Cardiac fibroblast (primary cell): ENCODE results near the gene FYB1.

Experiments used
- DNase-seq, 2 donors: peaks; one replicate each; pipeline versions ENCODE4 v3.0.0 to v3.0.0-alpha.2; 2010; ENCODE audit warnings: low read depth in 2 of 2
- H3K4me3 ChIP-seq, 2 donors: replicated peaks in 1 of 2; 1 replicate in 1 of 2; 2 replicates in 1 of 2; pipeline ENCODE4 v1.5.1; 2011; ENCODE audit warnings: low read depth in 2 of 2, low read length in 2 of 2, mild to moderate bottlenecking in 2 of 2, moderate library complexity in 1 of 2
- TF ChIP-seq, protein P1 (sequence below): IDR thresholded peaks from one replicate; pipeline ENCODE4 v1.5.1; 2011; ENCODE audit warnings: low read depth, mild to moderate bottlenecking, low read length, inconsistent platforms

Gene FYB1

DNA sequence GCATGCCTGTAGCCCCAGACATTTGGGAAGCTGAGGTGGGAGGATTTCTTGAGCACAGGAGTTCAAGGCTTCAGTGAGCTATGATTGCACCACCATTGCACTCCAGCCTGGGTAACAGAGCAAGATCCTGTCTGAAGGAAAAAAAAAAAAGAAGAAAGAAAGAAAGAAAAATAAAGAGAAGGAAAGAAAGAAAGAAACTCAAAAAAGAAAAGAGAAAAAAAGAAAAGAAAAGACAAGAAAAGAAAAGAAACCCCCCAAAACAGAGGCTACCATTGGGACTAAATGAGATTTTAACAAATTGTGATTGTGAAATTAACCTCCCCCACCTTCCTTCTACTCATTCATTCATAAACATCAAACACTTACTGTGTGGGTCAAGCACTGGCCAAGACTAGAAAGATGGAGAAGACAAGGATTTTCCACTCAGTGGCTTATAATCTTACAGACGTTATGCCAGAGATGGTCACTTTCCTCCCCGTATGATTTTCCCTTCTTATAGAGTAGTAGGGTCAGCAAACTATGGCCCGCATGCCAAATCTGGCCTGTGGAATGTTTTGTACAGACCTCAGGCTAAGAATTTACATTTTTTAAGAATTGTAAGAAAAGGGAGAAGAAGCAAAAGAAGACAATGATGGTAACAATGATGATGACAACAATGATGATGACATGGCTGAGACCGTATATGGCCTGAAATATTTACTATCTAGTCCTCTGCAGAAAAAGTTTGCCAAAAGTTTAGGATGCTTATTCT, 1.1 kb upstream of the FYB1 start:
- TF ChIP-seq, protein P1, sequence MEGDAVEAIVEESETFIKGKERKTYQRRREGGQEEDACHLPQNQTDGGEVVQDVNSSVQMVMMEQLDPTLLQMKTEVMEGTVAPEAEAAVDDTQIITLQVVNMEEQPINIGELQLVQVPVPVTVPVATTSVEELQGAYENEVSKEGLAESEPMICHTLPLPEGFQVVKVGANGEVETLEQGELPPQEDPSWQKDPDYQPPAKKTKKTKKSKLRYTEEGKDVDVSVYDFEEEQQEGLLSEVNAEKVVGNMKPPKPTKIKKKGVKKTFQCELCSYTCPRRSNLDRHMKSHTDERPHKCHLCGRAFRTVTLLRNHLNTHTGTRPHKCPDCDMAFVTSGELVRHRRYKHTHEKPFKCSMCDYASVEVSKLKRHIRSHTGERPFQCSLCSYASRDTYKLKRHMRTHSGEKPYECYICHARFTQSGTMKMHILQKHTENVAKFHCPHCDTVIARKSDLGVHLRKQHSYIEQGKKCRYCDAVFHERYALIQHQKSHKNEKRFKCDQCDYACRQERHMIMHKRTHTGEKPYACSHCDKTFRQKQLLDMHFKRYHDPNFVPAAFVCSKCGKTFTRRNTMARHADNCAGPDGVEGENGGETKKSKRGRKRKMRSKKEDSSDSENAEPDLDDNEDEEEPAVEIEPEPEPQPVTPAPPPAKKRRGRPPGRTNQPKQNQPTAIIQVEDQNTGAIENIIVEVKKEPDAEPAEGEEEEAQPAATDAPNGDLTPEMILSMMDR: no peak
- DNase-seq: no peak
- H3K4me3 ChIP-seq: no peak overlapping the region

- peak in 1 of 2 donors; percentile 12 for DNase-seq
- no peak overlapping the region for H3K4me3 ChIP-seq
- TF ChIP-seq, protein P1: no peak
Observed at GRCh38 chr5:39218482-39219402, 621 bp downstream of the FYB1 start.

- TF ChIP-seq, protein P1: peak; percentile 97
- no peak overlapping the region for H3K4me3 ChIP-seq
- peak; percentile 90 to 91 for DNase-seq
Observed at GRCh38 chr5:39217365-39218281, 1.7 kb downstream of the FYB1 start.

- TF ChIP-seq, protein P1: no peak
- no peak for DNase-seq
- H3K4me3 ChIP-seq: no peak overlapping the region
Observed at GRCh38 chr5:39216631-39217030, 2.7 kb downstream of the FYB1 start.

- no peak for DNase-seq
- TF ChIP-seq, protein P1: no peak
- H3K4me3 ChIP-seq: no peak overlapping the region
Observed at GRCh38 chr5:39215857-39216256, 3.5 kb downstream of the FYB1 start.

DNA sequence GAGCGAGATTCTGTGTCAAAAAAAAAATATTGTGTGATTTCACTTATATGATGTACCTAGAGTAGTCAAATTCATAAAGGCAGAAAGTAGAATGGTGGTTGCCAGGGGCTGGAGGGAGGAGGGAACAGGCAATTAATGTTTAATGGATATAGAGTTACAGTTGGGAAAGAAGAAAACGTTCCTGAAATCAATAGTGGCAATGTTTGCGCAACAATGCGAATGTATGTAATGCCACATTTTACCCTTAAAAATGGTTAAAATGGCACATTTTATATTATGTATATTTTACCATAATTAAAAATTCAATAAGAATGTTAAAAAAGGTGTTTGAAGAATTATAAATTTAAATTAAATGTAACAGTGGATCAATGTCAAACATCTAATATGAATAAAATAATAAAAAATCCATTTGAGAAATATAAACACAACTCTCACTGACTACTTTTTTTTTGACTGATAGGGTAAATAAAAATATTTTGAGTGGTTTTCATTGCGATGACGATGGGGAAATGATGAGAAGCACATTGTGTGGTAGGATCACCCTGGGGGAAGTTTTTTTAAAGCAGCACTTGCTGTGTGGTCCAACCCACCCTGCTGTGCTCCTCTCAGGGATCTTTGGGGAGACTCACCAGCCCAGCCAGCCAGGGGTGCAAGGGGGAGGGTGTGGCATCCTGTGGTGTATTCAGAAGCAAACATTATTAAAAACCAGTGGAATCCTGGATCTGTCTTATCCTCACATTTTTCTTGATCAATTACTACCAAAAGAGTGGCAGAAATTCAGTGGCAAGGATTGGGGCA, 4.3 kb downstream of the FYB1 start:
- DNase-seq: no peak
- no peak overlapping the region for H3K4me3 ChIP-seq
- TF ChIP-seq, protein P1: no peak
